ENCODE data around the gene NEK6. TPM values are rescaled to one million over a fixed set of nuclear protein-coding genes. Genes with fewer than 3 reads are reported as not detected.

Gene NEK6
- total RNA-seq, 1 donor from 2014 or later = 11.0 TPM

- FAIRE-seq = no peak
Measured at GRCh38 chr9:124292696-124293593, 35.2 kb downstream of the NEK6 start.

GRCh38 chr9:124293718-124294506 lies 36.2 kb downstream of the NEK6 start:
- FAIRE-seq (no peak), DNase-seq (ENCODE audit: low spot score in 2 of 2) (peak in 1 of 2 donors; percentile 45)

More at GRCh38 chr9:124292696-124293593, 35.2 kb downstream of the NEK6 start:
- no peak for DNase-seq (ENCODE audit: low spot score in 2 of 2)

GRCh38 chr9:124295159-124295794 lies 37.5 kb downstream of the NEK6 start:
- no peak for DNase-seq (ENCODE audit: low spot score in 2 of 2)
- FAIRE-seq = no peak

GRCh38 chr9:124296094-124296493 lies 38.3 kb downstream of the NEK6 start:
- FAIRE-seq (no peak), DNase-seq (ENCODE audit: low spot score in 2 of 2) (no peak)

GRCh38 chr9:124296796-124297550 lies 39.2 kb downstream of the NEK6 start:
- no peak for DNase-seq (ENCODE audit: low spot score in 2 of 2)
- FAIRE-seq = no peak

GRCh38 chr9:124297551-124297901 lies 39.8 kb downstream of the NEK6 start:
- FAIRE-seq (no peak), DNase-seq (ENCODE audit: low spot score in 2 of 2) (peak; percentile 41 to 56)

GRCh38 chr9:124297915-124298645 lies 40.3 kb downstream of the NEK6 start:
- FAIRE-seq (no peak), DNase-seq (ENCODE audit: low spot score in 2 of 2) (no peak)

GRCh38 chr9:124298646-124299235 lies 41.0 kb downstream of the NEK6 start:
- FAIRE-seq (no peak), DNase-seq (ENCODE audit: low spot score in 2 of 2) (no peak)

- DNase-seq (ENCODE audit: low spot score in 2 of 2) (no peak), FAIRE-seq (no peak)
Measured at GRCh38 chr9:124299515-124300090, 41.9 kb downstream of the NEK6 start.

GRCh38 chr9:124300312-124300711 lies 42.6 kb downstream of the NEK6 start:
- no peak for DNase-seq (ENCODE audit: low spot score in 2 of 2)
- no peak for FAIRE-seq

GRCh38 chr9:124302921-124303320 lies 45.2 kb downstream of the NEK6 start:
- no peak for FAIRE-seq
- DNase-seq (ENCODE audit: low spot score in 2 of 2) = no peak

- DNase-seq (ENCODE audit: low spot score in 2 of 2) (no peak), FAIRE-seq (no peak)
Measured at GRCh38 chr9:124303762-124304161, 46.0 kb downstream of the NEK6 start.

GRCh38 chr9:124304285-124304684 lies 46.5 kb downstream of the NEK6 start:
- FAIRE-seq (no peak), DNase-seq (ENCODE audit: low spot score in 2 of 2) (no peak)

GRCh38 chr9:124306098-124306735 lies 48.5 kb downstream of the NEK6 start:
- DNase-seq (ENCODE audit: low spot score in 2 of 2) (no peak), FAIRE-seq (no peak)

- FAIRE-seq = no peak
- no peak for DNase-seq (ENCODE audit: low spot score in 2 of 2)
Measured at GRCh38 chr9:124307379-124308030, 49.8 kb downstream of the NEK6 start.

GRCh38 chr9:124308606-124309491 lies 51.1 kb downstream of the NEK6 start:
- FAIRE-seq (no peak), DNase-seq (ENCODE audit: low spot score in 2 of 2) (no peak)

- DNase-seq (ENCODE audit: low spot score in 2 of 2) (no peak), FAIRE-seq (no peak)
Measured at GRCh38 chr9:124309667-124310084, 51.9 kb downstream of the NEK6 start.
